K562 (cell line): ENCODE data around the gene SLC25A45. TPM values are rescaled to one million over a fixed set of nuclear protein-coding genes. Genes with fewer than 3 reads are reported as not detected.
A peak's percentile ranks its signal among the peaks of the same experiment; 100 is the strongest.

Experiments
- ATF6 ChIP-seq: sonication (generic); formaldehyde crosslinking; IDR thresholded peaks from 2 replicates; pipeline ENCODE4 v1.4.0; 2020; ENCODE audit warnings: mild to moderate bottlenecking, missing genetic modification reagents
- BCLAF1 ChIP-seq, 2 experiments: fragments of 450-650 bp in 1 of 2; IDR thresholded peaks; 2 replicates each; pipeline ENCODE4 v1.6.1; 2011 to 2017; ENCODE audit warnings: low read depth in 2 of 2, antibody characterized with exemption in 1 of 2, borderline replicate concordance in 1 of 2, low read length in 1 of 2, mild to moderate bottlenecking in 1 of 2, mixed read lengths in 1 of 2; ENCODE audit not compliant: control insufficient read depth in 1 of 2
- DNMT1 ChIP-seq: fragments of 450-650 bp; IDR thresholded peaks from 2 replicates; pipeline ENCODE4 v1.6.1; 2016; ENCODE audit warnings: antibody characterized with exemption, mild to moderate bottlenecking
- FUS ChIP-seq: fragments of 200-400 bp; formaldehyde crosslinking; optimal IDR thresholded peaks from 2 replicates; pipeline ENCODE3; 2017; ENCODE audit warnings: low read depth, low read length
- HES1 ChIP-seq: fragments of 450-650 bp; IDR thresholded peaks from 2 replicates; pipeline ENCODE4 v1.6.1; 2016; ENCODE audit warnings: low read depth, mild to moderate bottlenecking, moderate library complexity
- MGA ChIP-seq: fragments of 450-650 bp; IDR thresholded peaks from 2 replicates; pipeline ENCODE4 v1.6.1; 2016; ENCODE audit warnings: mild to moderate bottlenecking, moderate library complexity
- SRSF9 ChIP-seq: fragments of 200-400 bp; formaldehyde crosslinking; IDR thresholded peaks from 2 replicates; pipeline ENCODE4 v1.6.1; 2017; ENCODE audit warnings: low read depth, low read length, borderline replicate concordance
- ZC3H11A ChIP-seq: IDR thresholded peaks from 2 replicates; pipeline ENCODE4 v1.6.1; 2012; ENCODE audit warnings: low read depth, low read length, improper control_type of control experiment
- polyA plus RNA-seq, 8 experiments: library from polyadenylated mRNA; depleted of rRNA in 4 of 8; stranded (reverse) in 5 of 8; unstranded in 3 of 8; fragments of >200 nt; fragmentation: Nextera tagmentation in 2 of 8; fragmentation: Illumina TruSeq in 1 of 8; extraction: Ambion mirVana in 2 of 8; extraction: Trizol in 1 of 8; gene quantifications; 2 replicates each; pipeline versions ENCODE4 v1.2.1 to v1.2.3, GENCODE V29; 2011 to 2014; ENCODE audit warnings: inconsistent platforms in 1 of 8, missing spikeins in 1 of 8
- total RNA-seq, 7 experiments: library from RNA; depleted of rRNA in 6 of 7; stranded (reverse); fragments of >200 nt in 6 of 7; fragmentation: Illumina TruSeq in 2 of 7; extraction: Trizol in 2 of 7; gene quantifications; 2 replicates each; pipeline versions ENCODE4 v1.2.1 to v1.2.3, GENCODE V29; 2011 to 2021; ENCODE audit warnings: low replicate concordance in 1 of 7

The SLC25A45 gene
- total and polyA plus RNA-seq, 9 of the 15 experiments (the other 6 are each of a cell fraction or from before 2014, with no cell fraction given), result 0.15 to 2.3 (median 0.68) TPM

GRCh38 chr11:65418681-65419459, 36.4 kb upstream of the SLC25A45 start (continued):
- TF ChIP-seq ATF6 (CRISPR knock-in tag) (no peak), BCLAF1 (IDR thresholded peaks at IDR 0.05; ENCODE audit: borderline replicate concordance in 1 of 2, control insufficient read depth in 1 of 2, low read depth in 2 of 2, low read length in 1 of 2) (no peak), HES1 (peak; percentile 66), ZC3H11A (no peak), SRSF9 (no peak), FUS (no peak), DNMT1 (no peak), MGA (no peak)
